ENCODE results near the gene COL4A6. TPM values are rescaled to one million over a fixed set of nuclear protein-coding genes. Genes with fewer than 3 reads are reported as not detected.

The COL4A6 gene
- polyA plus RNA-seq, 1 donor from 2014 or later = 1.6 TPM

DNA sequence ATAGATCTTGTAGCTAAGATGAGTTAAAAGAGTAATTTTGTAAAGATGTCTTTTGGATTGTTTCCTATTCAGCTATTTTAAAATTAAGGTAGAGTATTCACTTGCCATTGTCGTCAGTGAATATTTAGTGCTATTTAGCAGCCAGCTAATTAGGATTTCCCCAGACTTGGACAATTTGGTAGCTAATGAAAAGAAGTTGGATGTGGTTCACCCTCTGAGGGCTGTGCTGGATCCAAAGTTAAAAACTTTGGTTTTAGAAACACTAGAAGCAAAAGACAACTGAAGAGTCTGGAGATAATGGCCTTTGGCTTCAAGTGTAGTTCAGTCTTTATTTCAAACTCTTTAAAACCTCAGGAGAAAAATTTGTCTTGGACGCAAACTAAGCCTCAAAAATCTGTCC, 305.3 kb downstream of the COL4A6 start:
- TF ChIP-seq MXI1 (conservative IDR thresholded peaks at IDR 0.05; ENCODE audit: poor library complexity, severe bottlenecking) (no peak), SMC3 (conservative IDR thresholded peaks at IDR 0.05; ENCODE audit: poor library complexity) (no peak), EZH2 (IDR thresholded peaks at IDR 0.05; ENCODE audit: borderline replicate concordance, insufficient read depth, low read length, poor library complexity, severe bottlenecking) (no peak), POLR2AphosphoS5 (IDR thresholded peaks at IDR 0.05) (no peak), CTCF (IDR thresholded peaks at IDR 0.05; ENCODE audit: poor library complexity, severe bottlenecking) (no peak), EP300 (conservative IDR thresholded peaks at IDR 0.05; ENCODE audit: poor library complexity, severe bottlenecking) (no peak)
- TF ChIP-seq, protein P1, sequence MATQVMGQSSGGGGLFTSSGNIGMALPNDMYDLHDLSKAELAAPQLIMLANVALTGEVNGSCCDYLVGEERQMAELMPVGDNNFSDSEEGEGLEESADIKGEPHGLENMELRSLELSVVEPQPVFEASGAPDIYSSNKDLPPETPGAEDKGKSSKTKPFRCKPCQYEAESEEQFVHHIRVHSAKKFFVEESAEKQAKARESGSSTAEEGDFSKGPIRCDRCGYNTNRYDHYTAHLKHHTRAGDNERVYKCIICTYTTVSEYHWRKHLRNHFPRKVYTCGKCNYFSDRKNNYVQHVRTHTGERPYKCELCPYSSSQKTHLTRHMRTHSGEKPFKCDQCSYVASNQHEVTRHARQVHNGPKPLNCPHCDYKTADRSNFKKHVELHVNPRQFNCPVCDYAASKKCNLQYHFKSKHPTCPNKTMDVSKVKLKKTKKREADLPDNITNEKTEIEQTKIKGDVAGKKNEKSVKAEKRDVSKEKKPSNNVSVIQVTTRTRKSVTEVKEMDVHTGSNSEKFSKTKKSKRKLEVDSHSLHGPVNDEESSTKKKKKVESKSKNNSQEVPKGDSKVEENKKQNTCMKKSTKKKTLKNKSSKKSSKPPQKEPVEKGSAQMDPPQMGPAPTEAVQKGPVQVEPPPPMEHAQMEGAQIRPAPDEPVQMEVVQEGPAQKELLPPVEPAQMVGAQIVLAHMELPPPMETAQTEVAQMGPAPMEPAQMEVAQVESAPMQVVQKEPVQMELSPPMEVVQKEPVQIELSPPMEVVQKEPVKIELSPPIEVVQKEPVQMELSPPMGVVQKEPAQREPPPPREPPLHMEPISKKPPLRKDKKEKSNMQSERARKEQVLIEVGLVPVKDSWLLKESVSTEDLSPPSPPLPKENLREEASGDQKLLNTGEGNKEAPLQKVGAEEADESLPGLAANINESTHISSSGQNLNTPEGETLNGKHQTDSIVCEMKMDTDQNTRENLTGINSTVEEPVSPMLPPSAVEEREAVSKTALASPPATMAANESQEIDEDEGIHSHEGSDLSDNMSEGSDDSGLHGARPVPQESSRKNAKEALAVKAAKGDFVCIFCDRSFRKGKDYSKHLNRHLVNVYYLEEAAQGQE (IDR thresholded peaks at IDR 0.05; ENCODE audit: borderline replicate concordance) = no peak
- no peaks in the 10 kb centered on the region for H3K27me3 ChIP-seq (ENCODE audit: insufficient read depth, low read depth, low read length)

DNA sequence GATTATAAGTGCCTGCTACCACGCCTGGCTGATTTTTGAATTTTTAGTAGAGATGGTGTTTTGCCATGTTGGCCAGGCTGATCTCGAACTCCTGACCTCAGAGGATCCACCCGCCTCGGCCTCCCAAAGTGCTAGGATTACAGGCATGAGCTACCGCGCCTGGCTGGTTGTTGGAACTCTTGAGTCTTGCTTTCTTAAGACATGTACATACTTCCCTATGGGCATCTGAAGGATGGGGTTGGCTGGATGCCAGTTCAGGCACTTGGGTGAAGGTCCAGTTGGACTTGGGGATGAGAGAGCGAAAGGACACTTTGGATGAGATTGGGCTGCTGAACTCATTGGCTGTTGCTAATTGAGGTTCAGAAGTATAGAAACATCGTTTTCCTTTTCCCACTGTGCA, 306.2 kb downstream of the COL4A6 start:
- Histone ChIP-seq H3F3A (ENCODE audit: insufficient read depth, low read length, poor library complexity, severe bottlenecking) (no peaks in the 10 kb centered on the region), H4K20me1 (ENCODE audit: insufficient read depth) (no peaks in the 10 kb centered on the region), H3K9ac (ENCODE audit: low read length) (no peak overlapping the region), H3K4me3 (ENCODE audit: low read length) (no peak overlapping the region), H3K4me2 (ENCODE audit: low read length) (no peak overlapping the region), H3K27ac (ENCODE audit: low read length) (no peak overlapping the region), H2AFZ (ENCODE audit: low read depth, low read length) (no peak overlapping the region), H3K79me2 (replicated peaks; ENCODE audit: insufficient read depth, low read length) (no peaks in the 10 kb centered on the region), H3K36me3 (ENCODE audit: insufficient read depth, low read length) (no peaks in the 10 kb centered on the region), H3K9me2 (ENCODE audit: insufficient read depth, low read length) (no peaks in the 10 kb centered on the region), H3K27me3 (ENCODE audit: insufficient read depth, low read depth, low read length) (no peaks in the 10 kb centered on the region), H3K9me3 (ENCODE audit: low read length) (no peaks in the 10 kb centered on the region)
- TF ChIP-seq, protein P1 (IDR thresholded peaks at IDR 0.05; ENCODE audit: borderline replicate concordance) = no peak
- TF ChIP-seq SMC3 (conservative IDR thresholded peaks at IDR 0.05; ENCODE audit: poor library complexity) = no peak
- no peak for TF ChIP-seq MXI1 (conservative IDR thresholded peaks at IDR 0.05; ENCODE audit: poor library complexity, severe bottlenecking)
- no peak for TF ChIP-seq EP300 (conservative IDR thresholded peaks at IDR 0.05; ENCODE audit: poor library complexity, severe bottlenecking)
- no peak for TF ChIP-seq TAF1 (IDR thresholded peaks at IDR 0.05; ENCODE audit: low read depth)
- no peak for TF ChIP-seq RAD21 (conservative IDR thresholded peaks at IDR 0.05)
- TF ChIP-seq CTCF (IDR thresholded peaks at IDR 0.05; ENCODE audit: poor library complexity, severe bottlenecking) = no peak
- TF ChIP-seq POLR2AphosphoS5 (IDR thresholded peaks at IDR 0.05) = no peak
- no peak for TF ChIP-seq EZH2 (IDR thresholded peaks at IDR 0.05; ENCODE audit: borderline replicate concordance, insufficient read depth, low read length, poor library complexity, severe bottlenecking)

More for the DNA sequence above, 305.3 kb downstream of the COL4A6 start:
- Histone ChIP-seq H3K9me2 (ENCODE audit: insufficient read depth, low read length) (no peaks in the 10 kb centered on the region), H3K4me2 (ENCODE audit: low read length) (no peak overlapping the region), H2AFZ (ENCODE audit: low read depth, low read length) (no peak overlapping the region), H3K9me3 (ENCODE audit: low read length) (no peaks in the 10 kb centered on the region), H3K4me3 (ENCODE audit: low read length) (no peak overlapping the region), H3K79me2 (replicated peaks; ENCODE audit: insufficient read depth, low read length) (no peaks in the 10 kb centered on the region), H3K27ac (ENCODE audit: low read length) (no peak overlapping the region), H4K20me1 (ENCODE audit: insufficient read depth) (no peaks in the 10 kb centered on the region), H3K36me3 (ENCODE audit: insufficient read depth, low read length) (no peaks in the 10 kb centered on the region), H3K9ac (ENCODE audit: low read length) (no peak overlapping the region), H3F3A (ENCODE audit: insufficient read depth, low read length, poor library complexity, severe bottlenecking) (no peaks in the 10 kb centered on the region)

Data from neural cell (in vitro differentiated cells).